DOHH2 (cell line): ENCODE data around the gene NFIB.

Experiments used
- EZH2phosphoT487 ChIP-seq: fragments of 200-600 bp; sonication (generic); IDR thresholded peaks from 2 replicates; pipeline ENCODE4 v1.6.1; 2017; ENCODE audit warnings: borderline replicate concordance, mild to moderate bottlenecking, antibody characterized with exemption, low read length, moderate library complexity, mixed read lengths
- TF ChIP-seq, protein P1 (sequence below): fragments of 200-600 bp; sonication (generic); IDR thresholded peaks from one replicate; pipeline ENCODE4 v1.5.1; 2014; ENCODE audit warnings: antibody characterized with exemption, mild to moderate bottlenecking, low read depth, low read length; ENCODE audit not compliant: poor library complexity, severe bottlenecking

DNA sequence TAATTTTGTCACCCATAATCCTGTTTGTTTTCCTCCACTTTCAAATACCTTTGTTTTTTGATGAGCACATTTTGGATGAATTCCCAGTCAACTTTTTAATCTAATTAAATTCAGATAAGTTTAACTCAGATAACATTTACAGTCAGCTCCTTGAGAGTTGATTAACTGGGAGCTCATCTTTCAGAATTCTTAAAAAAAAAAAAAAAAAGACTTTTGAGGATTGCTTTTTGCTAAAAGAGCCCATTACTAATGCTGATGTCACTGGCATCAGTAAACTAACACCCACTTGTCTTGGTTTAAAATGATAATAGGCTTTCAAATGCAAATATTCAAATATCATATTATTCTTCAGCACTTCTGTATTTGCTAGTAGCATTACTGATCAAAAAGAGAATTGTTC, 47.1 kb upstream of the NFIB start:
- TF ChIP-seq, protein P1, sequence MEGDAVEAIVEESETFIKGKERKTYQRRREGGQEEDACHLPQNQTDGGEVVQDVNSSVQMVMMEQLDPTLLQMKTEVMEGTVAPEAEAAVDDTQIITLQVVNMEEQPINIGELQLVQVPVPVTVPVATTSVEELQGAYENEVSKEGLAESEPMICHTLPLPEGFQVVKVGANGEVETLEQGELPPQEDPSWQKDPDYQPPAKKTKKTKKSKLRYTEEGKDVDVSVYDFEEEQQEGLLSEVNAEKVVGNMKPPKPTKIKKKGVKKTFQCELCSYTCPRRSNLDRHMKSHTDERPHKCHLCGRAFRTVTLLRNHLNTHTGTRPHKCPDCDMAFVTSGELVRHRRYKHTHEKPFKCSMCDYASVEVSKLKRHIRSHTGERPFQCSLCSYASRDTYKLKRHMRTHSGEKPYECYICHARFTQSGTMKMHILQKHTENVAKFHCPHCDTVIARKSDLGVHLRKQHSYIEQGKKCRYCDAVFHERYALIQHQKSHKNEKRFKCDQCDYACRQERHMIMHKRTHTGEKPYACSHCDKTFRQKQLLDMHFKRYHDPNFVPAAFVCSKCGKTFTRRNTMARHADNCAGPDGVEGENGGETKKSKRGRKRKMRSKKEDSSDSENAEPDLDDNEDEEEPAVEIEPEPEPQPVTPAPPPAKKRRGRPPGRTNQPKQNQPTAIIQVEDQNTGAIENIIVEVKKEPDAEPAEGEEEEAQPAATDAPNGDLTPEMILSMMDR = no peak
- TF ChIP-seq EZH2phosphoT487 = no peak
